Astrocyte of the cerebellum (primary cell): ENCODE results near the gene LMBR1L.

ENCODE experiments used
- DNase-seq: peaks from one replicate; pipeline ENCODE4 v3.0.0-alpha.2; 2011; ENCODE audit warnings: low read depth
- H3K4me3 ChIP-seq: 2 replicates; pipeline ENCODE4 v1.5.1; 2011; ENCODE audit warnings: mild to moderate bottlenecking, low read depth, low read length, moderate library complexity
- in situ Hi-C: cut with HindIII; loops from 2 replicates; pipeline ENCODE4 v1.10.0; 2017; ENCODE audit warnings: low sequenced_read_pairs
- TF ChIP-seq, protein P1 (sequence below): IDR thresholded peaks from 2 replicates; pipeline ENCODE4 v1.5.1; 2012; ENCODE audit warnings: low read length, low read depth, moderate library complexity, mild to moderate bottlenecking; ENCODE audit errors: missing control alignments

The LMBR1L gene

DNA sequence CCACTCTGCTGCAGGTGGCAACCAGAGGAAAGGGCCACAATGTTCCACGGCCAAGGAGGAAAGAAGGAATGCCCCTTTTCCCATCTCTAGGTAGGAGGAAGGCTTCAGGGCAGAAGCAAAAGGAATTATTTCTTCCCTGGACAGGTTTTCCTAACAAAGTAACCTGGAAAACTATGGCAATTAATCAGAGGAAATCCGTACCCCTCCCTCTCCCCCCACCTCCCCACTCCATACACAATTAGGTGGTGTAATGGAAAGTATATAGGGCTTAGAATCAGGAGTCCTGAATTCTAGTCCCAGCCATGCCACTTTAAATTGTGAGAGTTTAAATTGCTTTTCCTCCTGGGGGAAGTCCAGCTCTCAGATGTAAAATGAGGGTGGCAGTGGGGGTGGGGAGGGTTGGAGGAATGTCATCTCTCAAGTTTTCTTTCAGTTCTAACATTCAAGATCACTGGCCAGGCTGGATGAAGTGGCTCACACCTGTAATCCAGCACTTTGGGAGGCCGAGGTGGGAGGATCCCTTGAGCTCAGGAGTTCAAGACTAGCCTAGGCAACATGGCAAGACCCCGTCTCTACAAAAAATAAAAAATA is 17.7 kb downstream of the LMBR1L start:
- in situ Hi-C loops = no loop called here
- TF ChIP-seq, protein P1, sequence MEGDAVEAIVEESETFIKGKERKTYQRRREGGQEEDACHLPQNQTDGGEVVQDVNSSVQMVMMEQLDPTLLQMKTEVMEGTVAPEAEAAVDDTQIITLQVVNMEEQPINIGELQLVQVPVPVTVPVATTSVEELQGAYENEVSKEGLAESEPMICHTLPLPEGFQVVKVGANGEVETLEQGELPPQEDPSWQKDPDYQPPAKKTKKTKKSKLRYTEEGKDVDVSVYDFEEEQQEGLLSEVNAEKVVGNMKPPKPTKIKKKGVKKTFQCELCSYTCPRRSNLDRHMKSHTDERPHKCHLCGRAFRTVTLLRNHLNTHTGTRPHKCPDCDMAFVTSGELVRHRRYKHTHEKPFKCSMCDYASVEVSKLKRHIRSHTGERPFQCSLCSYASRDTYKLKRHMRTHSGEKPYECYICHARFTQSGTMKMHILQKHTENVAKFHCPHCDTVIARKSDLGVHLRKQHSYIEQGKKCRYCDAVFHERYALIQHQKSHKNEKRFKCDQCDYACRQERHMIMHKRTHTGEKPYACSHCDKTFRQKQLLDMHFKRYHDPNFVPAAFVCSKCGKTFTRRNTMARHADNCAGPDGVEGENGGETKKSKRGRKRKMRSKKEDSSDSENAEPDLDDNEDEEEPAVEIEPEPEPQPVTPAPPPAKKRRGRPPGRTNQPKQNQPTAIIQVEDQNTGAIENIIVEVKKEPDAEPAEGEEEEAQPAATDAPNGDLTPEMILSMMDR = no peak
- no peak for DNase-seq
- H3K4me3 ChIP-seq = no peak overlapping the region

- in situ Hi-C loops = no loop called here
- peak overlapping the region; percentile 28 for H3K4me3 ChIP-seq
Observed at GRCh38 chr12:49092086-49092815, 18.4 kb downstream of the LMBR1L start.

GRCh38 chr12:49091836-49092085 is 18.9 kb downstream of the LMBR1L start:
- TF ChIP-seq, protein P1 = no peak
- in situ Hi-C loops = no loop called here
- peak overlapping the region; percentile 28 for H3K4me3 ChIP-seq
- no peak for DNase-seq

More at GRCh38 chr12:49092086-49092815, 18.4 kb downstream of the LMBR1L start:
- TF ChIP-seq, protein P1 = peak; percentile 66
- DNase-seq = no peak

GRCh38 chr12:49091056-49091835 is 19.4 kb downstream of the LMBR1L start:
- in situ Hi-C loops = no loop called here
- DNase-seq = no peak
- H3K4me3 ChIP-seq = peak overlapping the region; percentile 28
- TF ChIP-seq, protein P1 = no peak

- in situ Hi-C loops = no loop called here
- peak overlapping the region; percentile 32 for H3K4me3 ChIP-seq
- no peak for DNase-seq
Observed at GRCh38 chr12:49089821-49090773, 20.6 kb downstream of the LMBR1L start.

GRCh38 chr12:49088932-49089330 is 21.7 kb downstream of the LMBR1L start:
- TF ChIP-seq, protein P1 = no peak
- in situ Hi-C loops = no loop called here
- DNase-seq = no peak

More at GRCh38 chr12:49089821-49090773, 20.6 kb downstream of the LMBR1L start:
- TF ChIP-seq, protein P1 = peak; percentile 40

More at GRCh38 chr12:49088932-49089330, 21.7 kb downstream of the LMBR1L start:
- no peak overlapping the region for H3K4me3 ChIP-seq
